ENCODE results near the gene OR10AD1. TPM values are rescaled to one million over a fixed set of nuclear protein-coding genes. Genes with fewer than 3 reads are reported as not detected.

The OR10AD1 gene
- total and polyA plus RNA-seq, 9 of the 15 experiments (the other 6 are each of a cell fraction or from before 2014, with no cell fraction given): not detected

- no peak for TF ChIP-seq MGA (IDR thresholded peaks at IDR 0.05)
- TF ChIP-seq, protein P1, sequence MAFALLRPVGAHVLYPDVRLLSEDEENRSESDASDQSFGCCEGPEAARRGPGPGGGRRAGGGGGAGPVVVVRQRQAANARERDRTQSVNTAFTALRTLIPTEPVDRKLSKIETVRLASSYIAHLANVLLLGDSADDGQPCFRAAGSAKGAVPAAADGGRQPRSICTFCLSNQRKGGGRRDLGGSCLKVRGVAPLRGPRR (CRISPR knock-in tag; IDR thresholded peaks at IDR 0.05): no peak
- no peak for TF ChIP-seq ARHGAP35 (IDR thresholded peaks at IDR 0.05; ENCODE audit: partially characterized antibody)
- TF ChIP-seq MCM7 (IDR thresholded peaks at IDR 0.05): no peak
- TF ChIP-seq NR2C1 (IDR thresholded peaks at IDR 0.05): peak; percentile 99
- peak; percentile 99 for TF ChIP-seq NR2C1 (tag; IDR thresholded peaks at IDR 0.05)
- TF ChIP-seq DLX4 (CRISPR knock-in tag; IDR thresholded peaks at IDR 0.05): no peak
- no peak for TF ChIP-seq BRCA1 (IDR thresholded peaks at IDR 0.05)
- no peak for TF ChIP-seq BRCA1 (CRISPR knock-in tag; IDR thresholded peaks at IDR 0.05)
- no peak for TF ChIP-seq BCLAF1 (IDR thresholded peaks at IDR 0.05; ENCODE audit: borderline replicate concordance in 1 of 2, control insufficient read depth in 1 of 2, low read depth in 2 of 2, low read length in 1 of 2)
- no peak for TF ChIP-seq U2AF2 (optimal IDR thresholded peaks at IDR 0.05; ENCODE audit: low read depth, low read length)
- peak; percentile 26; the same call in 1 of the 2 replicates for TF ChIP-seq MTA3 (IDR thresholded peaks at IDR 0.05; ENCODE audit: borderline replicate concordance)
Measured at GRCh38 chr12:48157018-48157888, 45.8 kb downstream of the OR10AD1 start, which contains the start of gene ASB8 (continued).

All from K562 (cell line).